ENCODE measurements around the gene CHTOP. TPM values are rescaled to one million over a fixed set of nuclear protein-coding genes. Genes with fewer than 3 reads are reported as not detected.
A peak's percentile ranks its signal among the peaks of the same experiment; 100 is the strongest.

Gene CHTOP
- total RNA-seq, 1 donor from 2014 or later, result 47.9 TPM

DNA sequence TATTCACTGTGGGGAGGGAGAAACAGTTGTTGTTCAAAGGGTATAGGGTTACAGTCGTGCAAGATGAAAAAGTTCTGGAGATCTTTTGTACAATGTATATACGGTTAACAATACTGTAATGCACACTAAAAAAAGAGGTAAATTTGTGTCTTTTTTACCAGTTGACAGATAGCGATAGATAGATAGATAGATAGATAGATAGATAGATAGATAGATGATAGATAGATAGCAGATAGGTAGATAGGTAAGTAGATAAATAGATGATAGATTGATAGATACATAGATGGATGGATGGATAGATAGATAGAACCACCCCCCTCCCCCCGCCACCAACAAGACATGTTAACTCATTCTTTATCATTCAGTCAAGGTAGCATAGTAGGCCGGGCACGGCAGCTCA is 31.1 kb upstream of the CHTOP start:
- Mint-ChIP-seq H3K4me1 (ENCODE audit: low read depth) (peaks cover 5% of the 10 kb centered on the region), H3K36me3 (ENCODE audit: low read depth) (peaks cover 10% of the 10 kb centered on the region), H3K9me3 (ENCODE audit: low read depth) (no peaks in the 10 kb centered on the region), H3K27me3 (ENCODE audit: low read depth) (no peaks in the 10 kb centered on the region), H3K27ac (ENCODE audit: unreplicated experiment) (no peak overlapping the region), H3K4me3 (ENCODE audit: unreplicated experiment) (no peak overlapping the region)
- no peak for DNase-seq (ENCODE audit: low spot score)
- no peak for TF ChIP-seq CTCF (IDR thresholded peaks at IDR 0.05)

DNA sequence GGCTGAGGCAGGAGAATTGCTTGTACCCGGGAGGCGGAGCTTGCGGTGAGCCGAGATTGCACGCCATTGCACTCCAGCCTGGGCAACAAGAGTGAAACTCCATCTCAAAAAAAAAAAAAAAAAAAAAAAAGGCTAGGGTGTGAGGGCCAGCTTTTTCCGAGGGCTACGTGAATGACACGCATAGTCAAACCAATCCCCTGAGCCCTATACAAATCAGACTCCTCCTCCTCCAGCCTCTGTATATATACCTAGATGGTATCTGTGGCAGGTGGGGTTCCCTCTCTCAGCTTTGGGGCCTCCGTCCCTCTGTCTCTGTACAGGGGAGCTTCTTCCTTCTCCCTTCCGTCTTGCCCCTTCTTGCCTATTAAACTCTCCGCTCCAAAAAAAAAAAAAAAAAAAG is 27.7 kb upstream of the CHTOP start:
- no peaks in the 10 kb centered on the region for H3K9me3 Mint-ChIP-seq (ENCODE audit: low read depth)
- peaks cover 36% of the 10 kb centered on the region for H3K4me1 Mint-ChIP-seq (ENCODE audit: low read depth)
- no peak overlapping the region for H3K27ac Mint-ChIP-seq (ENCODE audit: unreplicated experiment)
- no peaks in the 10 kb centered on the region for H3K27me3 Mint-ChIP-seq (ENCODE audit: low read depth)
- H3K4me3 Mint-ChIP-seq (ENCODE audit: unreplicated experiment), result no peak overlapping the region
- no peak for TF ChIP-seq CTCF (IDR thresholded peaks at IDR 0.05)
- DNase-seq (ENCODE audit: low spot score), result no peak
- H3K36me3 Mint-ChIP-seq (ENCODE audit: low read depth), result peaks cover 8% of the 10 kb centered on the region

GRCh38 chr1:153607381-153607780 is 26.5 kb upstream of the CHTOP start:
- no peaks in the 10 kb centered on the region for H3K27me3 Mint-ChIP-seq (ENCODE audit: low read depth)
- DNase-seq (ENCODE audit: low spot score), result no peak
- H3K27ac Mint-ChIP-seq (ENCODE audit: unreplicated experiment), result peak overlapping the region; percentile 66
- peaks cover 47% of the 10 kb centered on the region for H3K4me1 Mint-ChIP-seq (ENCODE audit: low read depth)
- peaks cover 5% of the 10 kb centered on the region for H3K36me3 Mint-ChIP-seq (ENCODE audit: low read depth)
- no peaks in the 10 kb centered on the region for H3K9me3 Mint-ChIP-seq (ENCODE audit: low read depth)
- TF ChIP-seq CTCF (IDR thresholded peaks at IDR 0.05), result no peak
- H3K4me3 Mint-ChIP-seq (ENCODE audit: unreplicated experiment), result no peak overlapping the region

DNA sequence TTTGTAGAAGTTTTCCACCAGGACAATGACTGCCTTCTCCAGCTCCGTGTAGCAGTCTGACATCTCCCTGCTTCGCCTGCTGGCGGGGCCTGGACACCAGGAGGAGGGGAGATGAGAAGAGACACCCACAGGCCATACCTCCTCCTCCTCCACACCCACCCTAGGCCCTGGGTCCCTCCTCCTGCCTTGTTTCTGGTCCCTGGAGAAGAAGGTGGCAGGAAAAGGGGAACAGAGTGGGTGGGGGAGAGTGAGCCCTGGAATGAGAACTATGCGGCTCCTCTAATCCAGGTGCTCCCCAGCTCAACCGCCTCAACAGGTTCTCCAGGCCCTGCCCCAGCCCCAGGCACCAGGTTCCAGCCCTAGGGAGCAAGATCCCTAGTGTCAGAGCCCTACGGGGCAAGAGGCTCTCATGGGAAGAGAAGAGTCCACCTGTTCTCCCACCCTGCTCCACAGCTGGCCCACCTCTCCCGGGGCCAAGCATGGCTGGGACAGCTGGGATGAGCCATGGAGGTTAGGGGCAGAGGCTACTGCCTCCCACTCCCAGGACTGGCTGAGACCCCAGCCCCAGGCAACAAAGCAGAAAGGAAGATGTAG is 25.7 kb upstream of the CHTOP start:
- Mint-ChIP-seq H3K9me3 (ENCODE audit: low read depth) (no peaks in the 10 kb centered on the region), H3K4me1 (ENCODE audit: low read depth) (peaks cover 48% of the 10 kb centered on the region), H3K36me3 (ENCODE audit: low read depth) (peaks cover 5% of the 10 kb centered on the region), H3K27me3 (ENCODE audit: low read depth) (no peaks in the 10 kb centered on the region), H3K27ac (ENCODE audit: unreplicated experiment) (peak overlapping the region; percentile 97), H3K4me3 (ENCODE audit: unreplicated experiment) (peak overlapping the region; percentile 73)
- DNase-seq (ENCODE audit: low spot score), result no peak
- TF ChIP-seq CTCF (IDR thresholded peaks at IDR 0.05), result no peak

DNA sequence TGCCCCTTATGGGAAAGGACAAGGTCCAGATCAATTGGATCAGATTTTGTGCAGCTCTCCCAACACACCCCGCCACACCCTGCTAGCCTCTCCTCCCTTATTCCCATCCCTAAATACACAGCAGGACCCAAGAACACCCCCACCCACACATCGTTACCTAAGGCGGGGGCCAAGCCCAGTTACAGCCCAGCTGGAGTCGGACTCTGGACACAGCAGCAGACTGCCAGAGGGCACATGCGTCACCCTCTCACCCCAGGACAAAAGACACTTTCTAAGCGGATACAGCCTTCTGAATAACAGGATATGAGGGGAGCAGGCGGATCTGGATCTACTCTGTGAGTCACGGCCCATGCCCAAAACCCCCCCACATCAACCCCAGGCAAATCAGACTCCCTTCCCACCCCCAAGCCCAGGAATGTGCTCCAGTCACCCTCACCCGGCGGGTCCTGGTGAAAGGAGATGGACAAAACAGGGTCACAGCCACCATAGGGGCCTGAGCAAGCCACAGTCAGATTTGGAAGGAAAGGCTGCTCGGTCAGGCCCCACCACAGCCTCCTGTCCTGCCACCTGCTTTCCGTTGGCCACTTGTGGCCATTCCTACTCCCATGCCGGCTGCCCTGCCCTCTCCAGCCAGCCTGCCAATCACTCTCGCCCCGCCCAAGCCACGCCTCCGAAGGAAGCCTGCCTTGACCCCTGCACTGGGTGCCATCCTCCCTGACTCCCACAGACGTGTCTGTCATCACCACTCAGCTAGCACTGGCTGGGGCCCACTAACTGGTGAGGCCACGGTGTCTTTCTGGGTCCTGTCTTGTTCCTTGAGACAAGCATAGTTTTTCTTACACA is 24.9 kb upstream of the CHTOP start:
- Mint-ChIP-seq H3K4me3 (ENCODE audit: unreplicated experiment) (peak overlapping the region; percentile 73), H3K36me3 (ENCODE audit: low read depth) (peaks cover 5% of the 10 kb centered on the region), H3K4me1 (ENCODE audit: low read depth) (peaks cover 48% of the 10 kb centered on the region), H3K9me3 (ENCODE audit: low read depth) (no peaks in the 10 kb centered on the region), H3K27ac (ENCODE audit: unreplicated experiment) (peak overlapping the region; percentile 97), H3K27me3 (ENCODE audit: low read depth) (no peaks in the 10 kb centered on the region)
- no peak for DNase-seq (ENCODE audit: low spot score)
- TF ChIP-seq CTCF (IDR thresholded peaks at IDR 0.05), result no peak

Data from chondrocyte (in vitro differentiated cells).